B cell (primary cell): Measurements from ENCODE around the gene ARAP2. TPM values are rescaled to one million over a fixed set of nuclear protein-coding genes. Genes with fewer than 3 reads are reported as not detected.

Source experiments
- ATAC-seq: fragments of 200-7000 bp; cut with Tn5 transposase; one replicate; pipeline ENCODE4 v1.10.0; 2021; ENCODE audit warnings: low read depth, mild to moderate bottlenecking, moderate number of reproducible peaks, moderate library complexity
- CTCF ChIA-PET: fragments of 350-600 bp; sonication (Branson Sonifier 250); formaldehyde crosslinking; loops from one replicate; lab custom pipeline; 2021; ENCODE audit warnings: antibody characterized with exemption, inconsistent platforms; lab: Charles Lee
- POLR2A ChIA-PET: fragments of 350-600 bp; sonication (Branson Sonifier 250); formaldehyde crosslinking; loops from one replicate; lab custom pipeline; 2021; ENCODE audit warnings: antibody characterized with exemption; lab: Charles Lee
- DNase-seq: peaks from one replicate; pipeline ENCODE4 v3.0.0; 2013
- H2AFZ ChIP-seq: 2 replicates; pipeline ENCODE4 v1.6.1; 2012; ENCODE audit warnings: mild to moderate bottlenecking, low read depth, low read length; ENCODE audit not compliant: insufficient read depth, poor library complexity, severe bottlenecking
- H3K27ac ChIP-seq, 2 donors: 1 replicate in 1 of 2; 2 replicates in 1 of 2; pipeline ENCODE4 v1.5.1; 2012 to 2013; ENCODE audit warnings: low read length in 2 of 2, mild to moderate bottlenecking in 2 of 2, moderate library complexity in 1 of 2
- H3K27me3 ChIP-seq, 4 experiments: fragments of 200-600 bp in 1 of 4; sonication (generic) in 1 of 4; replicated peaks in 1 of 4; 1 replicate in 2 of 4; 2 replicates in 2 of 4; pipeline versions ENCODE4 v1.6.1 to v1.7.0; 2013 to 2016; ENCODE audit warnings: low read length in 3 of 4, mild to moderate bottlenecking in 2 of 4, mixed read lengths in 1 of 4, moderate library complexity in 1 of 4; ENCODE audit not compliant: insufficient read depth in 4 of 4, control insufficient read depth in 3 of 4; ENCODE audit errors: control extremely low read depth in 1 of 4
- H3K36me3 ChIP-seq, 2 experiments: replicated peaks in 1 of 2; 1 replicate in 1 of 2; 2 replicates in 1 of 2; pipeline versions ENCODE4 v1.6.1 to v1.7.1; 2013; ENCODE audit warnings: low read length in 1 of 2; ENCODE audit not compliant: insufficient read depth in 2 of 2, control insufficient read depth in 1 of 2; ENCODE audit errors: control extremely low read depth in 1 of 2, extremely low read depth in 1 of 2
- H3K4me1 ChIP-seq, 2 donors: fragments of 200-600 bp in 1 of 2; sonication (generic) in 1 of 2; 1 replicate in 1 of 2; 2 replicates in 1 of 2; pipeline versions ENCODE4 v1.5.1 to v1.6.1; 2013 to 2017; ENCODE audit warnings: low read length in 2 of 2; ENCODE audit not compliant: control insufficient read depth in 2 of 2, insufficient read depth in 2 of 2
- H3K4me2 ChIP-seq: replicated peaks from 2 replicates; pipeline ENCODE3; 2012; ENCODE audit warnings: mild to moderate bottlenecking, low read depth, low read length; ENCODE audit not compliant: poor library complexity, severe bottlenecking
- H3K4me3 ChIP-seq, 5 experiments: fragments of 200-600 bp in 1 of 5; sonication (generic) in 1 of 5; 1 replicate in 3 of 5; 2 replicates in 2 of 5; pipeline versions ENCODE4 v1.5.1 to v1.7.0; 2011 to 2016; ENCODE audit warnings: low read length in 4 of 5, mild to moderate bottlenecking in 4 of 5, low read depth in 2 of 5, control low read depth in 1 of 5, moderate library complexity in 1 of 5; ENCODE audit not compliant: insufficient read depth in 1 of 5; ENCODE audit errors: control extremely low read depth in 1 of 5, extremely low read depth in 1 of 5
- H3K79me2 ChIP-seq: fragments of 200-600 bp; sonication (generic); one replicate; pipeline ENCODE4 v1.6.0; 2016; ENCODE audit warnings: low read length; ENCODE audit not compliant: control insufficient read depth, insufficient read depth
- H3K9ac ChIP-seq: fragments of 200-600 bp; sonication (generic); 2 replicates; pipeline ENCODE4 v1.6.1; 2017; ENCODE audit warnings: mild to moderate bottlenecking, low read length, moderate library complexity
- H3K9me3 ChIP-seq, 3 donors: one replicate each; pipeline versions ENCODE4 v1.6.1 to v1.7.1; 2013; ENCODE audit warnings: low read length in 2 of 3; ENCODE audit not compliant: control insufficient read depth in 2 of 3, insufficient read depth in 1 of 3; ENCODE audit errors: control extremely low read depth in 1 of 3
- H4K20me1 ChIP-seq: 2 replicates; pipeline ENCODE4 v1.6.0; 2012; ENCODE audit warnings: mild to moderate bottlenecking, low read length; ENCODE audit not compliant: insufficient read depth, control insufficient read depth, poor library complexity, severe bottlenecking
- H3K27ac Mint-ChIP-seq: one replicate; pipeline ENCODE4 v1.8.0; 2021; ENCODE audit warnings: mixed read lengths
- H3K27me3 Mint-ChIP-seq: one replicate; pipeline ENCODE4 v1.8.0; 2021; ENCODE audit warnings: mixed read lengths
- H3K4me1 Mint-ChIP-seq: one replicate; pipeline ENCODE4 v1.8.0; 2021; ENCODE audit warnings: mixed read lengths
- H3K4me3 Mint-ChIP-seq: one replicate; pipeline ENCODE4 v1.8.0; 2021; ENCODE audit warnings: mixed read lengths
- H3K9me3 Mint-ChIP-seq: one replicate; pipeline ENCODE4 v1.8.0; 2022; ENCODE audit warnings: mixed read lengths; ENCODE audit not compliant: insufficient read depth
- CTCF ChIP-seq: fragments of 200-600 bp; IDR thresholded peaks from one replicate; pipeline ENCODE4 v1.8.0; 2022; ENCODE audit warnings: antibody characterized with exemption, mild to moderate bottlenecking
- EZH2 ChIP-seq: IDR thresholded peaks from 2 replicates; pipeline ENCODE4 v1.6.1; 2012; ENCODE audit warnings: borderline replicate concordance, low read depth, mild to moderate bottlenecking, moderate library complexity, low read length; ENCODE audit not compliant: insufficient read depth, poor library complexity, severe bottlenecking
- WGBS: methylation state at CpG from one replicate; pipeline ENCODE4 v1.1.5; 2013; ENCODE audit warnings: missing lambda C conversion rate; ENCODE audit not compliant: insufficient coverage; 5-methylcytosine and 5-hydroxymethylcytosine counted together
- intact Hi-C: fragments of 100-400 bp; cut with micrococcal nuclease; formaldehyde crosslinking; loops from one replicate; pipeline ENCODE4 v1.10.0; 2022
- polyA plus RNA-seq: library from polyadenylated mRNA; depleted of rRNA; stranded (reverse); fragments of >200 nt; gene quantifications from 2 replicates; pipeline ENCODE4 v1.2.3, GENCODE V29; 2012
- total RNA-seq, 2 donors: library from RNA; stranded (reverse); fragments of 120-200 nt in 1 of 2; gene quantifications; 1 replicate in 1 of 2; 2 replicates in 1 of 2; pipeline versions ENCODE4 v1.2.3 to v1.2.4, GENCODE V29; 2013 to 2022

ARAP2 gene
- total and polyA plus RNA-seq, 2 donors (not counting 1 experiment from before 2014, with no cell fraction given) = 13.2 to 88.0 TPM

DNA sequence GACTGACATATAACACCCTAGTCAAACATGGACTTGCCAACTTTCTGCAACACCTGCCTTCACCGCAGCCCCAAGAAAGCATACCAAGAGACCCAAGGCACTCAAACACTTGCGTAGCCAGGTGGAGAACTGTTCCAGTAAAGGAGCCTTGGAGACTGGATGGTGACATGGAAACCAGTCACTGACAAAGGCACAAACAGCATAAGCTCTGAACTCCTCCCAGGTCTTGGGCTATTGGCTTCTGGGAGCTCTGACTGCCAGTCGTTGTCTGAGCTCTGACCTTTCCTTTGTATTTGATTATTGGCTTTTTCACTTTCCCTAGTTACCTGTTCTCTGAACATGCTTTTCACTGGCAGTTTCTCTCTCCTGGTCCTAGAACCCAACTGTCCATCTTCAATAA is 38.3 kb downstream of the ARAP2 start:
- WGBS = 100% methylated on average over 2 of the region's 3 CpGs

GRCh38 chr4:36198861-36199260 is 45.5 kb downstream of the ARAP2 start:
- no peaks in the 10 kb centered on the region for H3K9me3 ChIP-seq
- no peaks in the 10 kb centered on the region for H3K79me2 ChIP-seq
- CTCF ChIA-PET = interaction anchor here (1.5 kb wide), 1 partner anchor 45 kb away, joined by 4 read pairs; the partner anchor contains the start of gene ARAP2
- POLR2A ChIA-PET = interaction anchor here (0.6 kb wide), 1 partner anchor 30 kb away, joined by 3 read pairs; no protein-coding TSS in a partner anchor
- no peak overlapping the region for H3K4me3 Mint-ChIP-seq
- intact Hi-C loops = no loop called here
- ATAC-seq = no peak
- H3K27me3 Mint-ChIP-seq = no peaks in the 10 kb centered on the region
- no peaks in the 10 kb centered on the region for H3K9me3 Mint-ChIP-seq
- no peak overlapping the region for H3K4me2 ChIP-seq
- H4K20me1 ChIP-seq = no peaks in the 10 kb centered on the region
- peaks cover 0 to 9% of the 10 kb centered on the region in 2 experiments for H3K36me3 ChIP-seq
- DNase-seq = no peak
- H3K27ac Mint-ChIP-seq = no peak overlapping the region
- H3K4me1 ChIP-seq = no peaks in the 10 kb centered on the region
- 100% methylated on average over 3 of the region's 4 CpGs for WGBS
- no peak overlapping the region for H2AFZ ChIP-seq
- H3K9ac ChIP-seq = no peak overlapping the region
- H3K4me1 Mint-ChIP-seq = no peaks in the 10 kb centered on the region
- no peak overlapping the region for H3K27ac ChIP-seq
- TF ChIP-seq EZH2 = no peak
- no peak for TF ChIP-seq CTCF
- H3K4me3 ChIP-seq = no peak overlapping the region
- H3K27me3 ChIP-seq = no peaks in the 10 kb centered on the region

More for the DNA sequence above, 38.3 kb downstream of the ARAP2 start:
- DNase-seq (no peak), ATAC-seq (no peak)
- Mint-ChIP-seq H3K27me3 (no peaks in the 10 kb centered on the region), H3K9me3 (no peaks in the 10 kb centered on the region), H3K4me1 (peaks cover 12% of the 10 kb centered on the region), H3K4me3 (no peak overlapping the region), H3K27ac (no peak overlapping the region)
- H3K9me3 ChIP-seq = no peaks in the 10 kb centered on the region
- H3K79me2 ChIP-seq = peaks cover 1% of the 10 kb centered on the region
- no peak for TF ChIP-seq EZH2
- no peak for TF ChIP-seq CTCF
- no peak overlapping the region for H3K4me2 ChIP-seq
- ChIA-PET CTCF (interaction anchor here (1.0 kb wide), 1 partner anchor 18 kb away, joined by 3 read pairs; no protein-coding TSS in a partner anchor), POLR2A (no interaction called here)
- H3K27ac ChIP-seq = no peak overlapping the region
- H3K9ac ChIP-seq = no peak overlapping the region
- H3K4me1 ChIP-seq = peaks cover 6% of the 10 kb centered on the region in 2 donors
- no peaks in the 10 kb centered on the region for H3K27me3 ChIP-seq
- peaks cover 9 to 15% of the 10 kb centered on the region in 2 experiments for H3K36me3 ChIP-seq
- H4K20me1 ChIP-seq = no peaks in the 10 kb centered on the region
- intact Hi-C loops = no loop called here
- no peak overlapping the region for H3K4me3 ChIP-seq
- no peak overlapping the region for H2AFZ ChIP-seq
